GM21825 (cell line): Measurements from ENCODE around the gene SLIT3.
"Not testable (repeated sequence)": the region's sequence is repeated elsewhere in the genome, so short reads cannot be mapped to it uniquely, and the experiment has no call there.

Experiments used
- ATAC-seq: cut with Tn5 transposase; IDR thresholded peaks from one replicate; pipeline ENCODE4 v1.9.1; 2021; ENCODE audit warnings: mild to moderate bottlenecking, moderate library complexity; ENCODE audit not compliant: unreplicated experiment

The SLIT3 gene

GRCh38 chr5:168638846-168639245, 662.1 kb downstream of the SLIT3 start:
- not testable (repeated sequence) for ATAC-seq

- ATAC-seq: no peak
These were observed 663.1 kb downstream of the SLIT3 start for GRCh38 chr5:168637793-168638192.

- no peak for ATAC-seq
These were observed 663.7 kb downstream of the SLIT3 start for GRCh38 chr5:168637281-168637680.

- not testable (repeated sequence) for ATAC-seq
These were observed 670.0 kb downstream of the SLIT3 start for GRCh38 chr5:168630958-168631357.

- ATAC-seq: no peak
These were observed 676.0 kb downstream of the SLIT3 start for GRCh38 chr5:168624850-168625364.

- no peak for ATAC-seq
These were observed 680.1 kb downstream of the SLIT3 start for GRCh38 chr5:168620807-168621206.

- no peak for ATAC-seq
These were observed 686.3 kb downstream of the SLIT3 start for GRCh38 chr5:168614661-168615060.

- ATAC-seq: no peak
These were observed 686.9 kb downstream of the SLIT3 start for GRCh38 chr5:168613996-168614395.

GRCh38 chr5:168613396-168613795, 687.5 kb downstream of the SLIT3 start:
- ATAC-seq: no peak

GRCh38 chr5:168612996-168613395, 687.9 kb downstream of the SLIT3 start:
- ATAC-seq: no peak

GRCh38 chr5:168612123-168612522, 688.8 kb downstream of the SLIT3 start:
- ATAC-seq: no peak
